GM12891 (cell line): Measurements from ENCODE around the gene SULF2.

Experiments used
- POLR2A ChIP-seq: IDR thresholded peaks from 2 replicates; pipeline ENCODE4 v1.6.1; 2011; ENCODE audit warnings: low read depth, low read length, control low read depth
- POLR2AphosphoS5 ChIP-seq: IDR thresholded peaks from 2 replicates; pipeline ENCODE4 v1.6.1; 2011; ENCODE audit warnings: low read depth, low read length, control low read depth

DNA sequence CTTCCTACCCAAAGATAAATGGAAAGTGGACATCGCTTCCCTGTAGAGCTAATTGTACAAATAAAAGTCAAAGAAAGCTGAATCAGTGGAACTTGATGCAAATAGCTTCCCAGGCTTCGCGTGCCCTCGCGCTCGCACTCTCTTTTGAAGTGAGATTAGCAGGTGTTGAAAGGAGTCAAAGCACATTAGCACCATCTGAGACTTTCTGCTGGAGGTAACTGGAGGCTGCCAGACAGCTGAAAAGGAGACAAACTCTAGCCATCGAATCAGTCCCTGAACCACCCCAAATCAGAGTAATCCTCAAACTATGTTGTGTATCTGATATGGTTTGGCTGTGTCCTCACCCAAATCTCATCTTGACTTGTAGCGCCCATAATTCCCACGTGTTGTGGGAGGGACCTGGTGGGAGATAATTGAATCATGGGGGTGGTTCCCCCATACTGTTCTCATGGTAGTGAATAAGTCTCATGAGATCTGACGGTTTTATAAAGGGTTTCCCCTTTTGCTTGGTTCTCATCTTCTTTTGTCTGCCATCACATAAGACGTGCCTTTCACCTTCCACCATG, 23.7 kb downstream of the SULF2 start:
- TF ChIP-seq POLR2A (no peak), POLR2AphosphoS5 (no peak)
